NCI-H1105 treated with DMSO at 0.1 percent for 48 hours (cell line): ENCODE results near the gene TMEM243.
"Not testable (repeated sequence)": the region's sequence is repeated elsewhere in the genome, so short reads cannot be mapped to it uniquely, and the experiment has no call there.

Experiments
- DNase-seq: peaks from one replicate; lab custom pipeline; 2025; lab: John Stamatoyannopoulos, UW

The TMEM243 gene

DNA sequence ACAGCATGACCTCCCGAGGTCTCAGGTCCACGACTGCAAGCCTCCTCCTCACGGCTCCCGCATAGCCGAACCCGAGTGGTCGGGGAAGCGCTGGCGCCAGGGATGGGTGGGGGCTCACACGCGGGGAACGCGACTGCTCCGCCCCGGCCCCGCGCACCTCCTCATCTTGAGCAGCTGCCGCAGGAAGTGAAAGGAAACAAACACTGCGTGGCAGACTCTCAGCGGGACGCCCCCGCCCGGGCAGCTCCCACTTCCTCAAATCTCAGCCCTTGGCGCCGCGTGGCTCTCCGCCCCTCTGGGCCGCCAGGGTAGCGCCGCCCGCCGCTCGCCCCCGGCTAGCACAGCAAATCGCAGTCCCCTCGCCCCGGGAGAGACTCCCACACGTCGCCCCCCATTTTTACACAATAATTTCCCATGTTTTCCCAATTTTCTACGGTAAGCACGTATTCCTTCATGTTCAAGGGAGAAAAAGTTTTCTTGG lies at the start of gene TMEM243:
TMEM243 (minus strand) TSS at position 188 of the 481 bp plus-strand sequence. CDS start 229 bp downstream, outside the sequence.
- DNase-seq, result peak; percentile 40

GRCh38 chr7:87267239-87267900 lies 47.8 kb upstream of the TMEM243 start:
- no peak for DNase-seq

DNA sequence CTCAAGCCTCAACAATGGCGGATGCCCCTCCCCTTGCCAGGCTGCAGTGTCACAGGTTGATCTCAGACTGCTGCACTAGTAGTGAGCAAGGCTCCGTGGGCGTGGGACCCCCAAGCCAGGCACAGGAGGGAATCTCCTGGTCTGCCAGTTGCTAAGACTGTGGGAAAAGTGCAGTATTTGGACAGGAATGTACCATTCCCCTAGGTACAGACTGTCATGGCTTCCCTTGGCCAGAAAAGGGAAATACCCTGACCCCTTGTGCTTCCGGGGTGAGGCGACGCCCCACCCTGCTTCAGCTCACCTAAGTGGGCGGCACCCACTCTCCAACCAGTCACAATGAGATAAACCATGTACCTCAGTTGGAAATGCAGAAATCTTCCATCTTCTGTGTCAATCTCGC lies 44.0 kb upstream of the TMEM243 start:
- no peak for DNase-seq

DNA sequence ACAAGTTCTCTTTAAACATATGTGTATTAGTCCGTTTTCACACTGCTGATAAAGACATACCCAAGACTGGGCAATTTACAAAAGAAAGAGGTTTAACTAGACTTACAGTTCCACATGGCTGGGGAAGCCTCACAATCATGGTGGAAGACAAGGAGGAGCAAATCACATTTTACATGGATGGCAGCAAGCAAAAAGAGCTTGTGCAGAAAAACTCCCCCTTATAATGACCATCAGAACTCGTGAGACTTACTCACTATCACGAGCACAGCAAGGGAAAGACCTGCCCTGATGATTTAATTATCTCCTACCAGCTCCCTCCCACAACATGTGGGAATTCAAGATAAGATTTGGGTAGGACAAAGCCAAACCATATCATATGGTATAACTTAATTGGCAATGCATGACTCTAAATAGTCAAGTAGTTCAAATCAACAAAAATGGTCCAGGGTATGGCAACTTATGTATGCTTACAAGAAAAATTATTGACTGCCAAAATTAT lies 34.1 kb upstream of the TMEM243 start:
- DNase-seq, result no peak

DNA sequence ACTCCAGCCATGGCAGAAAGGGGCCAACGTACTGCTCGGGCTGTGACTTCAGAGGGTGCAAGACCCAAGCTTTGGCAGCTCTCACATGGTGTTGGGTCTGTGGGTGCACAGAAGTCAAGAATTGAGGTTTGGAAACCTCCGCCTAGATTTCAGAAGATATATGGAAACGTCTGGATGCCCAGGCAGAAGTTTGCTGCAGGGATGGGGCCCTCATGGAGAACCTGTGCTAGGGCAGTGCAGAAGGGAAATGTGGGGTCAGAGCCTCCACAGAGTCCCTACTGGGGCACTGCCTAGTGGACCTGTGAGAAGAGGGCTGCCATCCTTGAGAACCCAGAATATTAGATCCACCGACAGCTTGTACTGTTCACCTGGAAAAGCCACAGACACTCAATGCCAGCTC lies 26.1 kb upstream of the TMEM243 start:
- DNase-seq, result not testable (repeated sequence)

GRCh38 chr7:87238464-87239051 lies 19.0 kb upstream of the TMEM243 start:
- DNase-seq, result not testable (repeated sequence)

GRCh38 chr7:87234949-87235348 lies 15.4 kb upstream of the TMEM243 start:
- no peak for DNase-seq

- DNase-seq, result no peak
Observed at GRCh38 chr7:87231711-87232110, 12.2 kb upstream of the TMEM243 start.

DNA sequence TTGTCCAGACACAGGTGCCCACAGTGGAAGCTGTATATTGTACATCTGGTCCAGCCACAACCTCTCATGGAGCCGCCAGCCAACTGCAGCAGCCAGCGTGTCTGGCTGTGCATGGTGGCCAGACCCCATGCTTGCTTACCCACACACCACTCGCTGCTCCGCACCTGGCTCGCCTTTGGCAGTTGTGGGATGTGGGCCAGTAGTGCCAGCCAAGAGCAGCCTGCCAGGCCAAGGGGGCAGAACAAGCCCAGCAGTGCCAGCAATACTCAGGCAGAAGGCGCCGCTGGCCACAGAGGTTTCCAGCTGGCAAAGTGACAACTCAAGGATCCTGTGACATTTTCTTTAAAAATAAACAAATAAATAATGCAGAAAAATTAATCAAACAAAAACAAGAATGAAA lies 11.7 kb upstream of the TMEM243 start:
- peak; percentile 79 for DNase-seq

DNA sequence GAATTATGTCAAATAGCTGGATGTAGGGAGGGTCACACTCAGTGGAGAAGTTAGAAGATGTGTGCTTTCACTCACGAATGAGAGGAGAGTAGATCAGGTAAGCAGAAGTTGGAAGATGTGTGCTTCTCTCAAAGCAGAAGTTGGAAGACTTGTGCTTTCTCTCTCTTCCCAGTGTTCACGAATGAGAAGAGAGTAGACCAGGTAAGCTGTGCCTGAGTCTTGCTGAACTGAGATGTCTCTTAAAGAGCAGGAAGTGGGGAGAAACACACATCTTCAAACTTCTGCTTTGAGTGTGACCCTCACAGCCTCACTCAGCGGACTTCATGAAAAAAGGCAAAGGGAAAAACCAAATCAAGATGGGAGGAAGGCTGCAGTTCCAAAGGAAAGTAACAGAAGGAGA lies 7.0 kb upstream of the TMEM243 start:
- DNase-seq, result no peak

DNA sequence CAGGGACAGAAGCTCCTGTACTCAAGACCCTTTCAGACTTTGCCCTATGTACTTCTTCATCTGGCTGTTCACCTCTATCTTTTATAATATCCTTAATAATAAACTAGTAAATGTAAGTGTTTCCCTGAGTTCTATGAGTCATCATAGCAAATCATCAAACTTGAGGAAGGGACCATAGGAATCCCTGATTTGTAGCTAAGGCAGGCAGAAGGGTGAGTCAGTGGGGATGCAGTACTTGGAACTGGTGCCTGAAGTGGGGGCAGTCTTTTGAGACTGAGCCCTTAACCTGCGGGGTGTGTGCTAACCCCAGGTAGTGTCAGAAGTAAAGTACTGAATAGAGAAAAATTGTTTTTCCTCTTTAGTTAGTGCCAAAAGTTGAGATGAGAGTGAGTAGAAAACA lies 6.2 kb upstream of the TMEM243 start:
- no peak for DNase-seq

DNA sequence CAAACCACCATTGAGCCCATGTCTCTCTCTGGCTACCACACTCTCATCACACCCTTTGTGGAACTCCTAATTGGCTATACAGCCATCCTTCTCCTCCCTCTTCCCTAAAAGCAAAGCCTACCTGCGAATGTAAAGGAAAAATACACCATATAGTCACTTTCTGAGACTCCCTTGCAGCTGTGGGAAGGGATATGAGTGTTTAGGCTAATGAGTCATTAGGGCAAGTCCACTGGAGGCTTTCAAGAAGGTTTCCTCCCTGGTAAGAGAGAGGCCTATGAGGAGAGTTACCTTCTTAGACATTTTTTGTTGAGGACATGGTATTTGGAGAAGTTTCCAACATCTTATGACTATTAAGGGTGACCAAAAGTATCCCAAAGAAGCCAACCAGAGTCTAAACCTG lies 4.1 kb upstream of the TMEM243 start:
- DNase-seq, result no peak

DNA sequence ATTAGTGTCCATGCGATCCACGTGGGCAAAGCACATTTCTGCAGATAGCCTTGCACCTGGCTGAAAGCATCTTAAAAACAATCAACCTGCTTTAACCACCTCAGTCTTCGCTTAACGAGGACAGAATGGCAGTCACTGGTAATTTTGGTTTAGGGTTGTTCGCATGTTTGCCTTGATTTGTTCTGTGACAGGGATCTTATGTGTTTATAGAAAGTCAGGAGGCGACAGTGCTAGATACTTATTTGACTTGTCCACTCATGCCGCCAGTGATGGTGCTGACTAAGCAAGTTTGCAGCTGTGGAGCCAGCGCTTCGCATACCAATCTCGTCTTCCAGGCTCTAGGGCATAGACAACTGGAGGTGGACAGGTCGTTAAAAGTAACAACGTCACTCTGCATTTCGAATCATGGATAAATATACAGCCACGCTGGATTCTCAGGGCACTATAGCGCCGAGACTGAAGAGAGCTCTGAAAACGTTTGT lies 1.2 kb upstream of the TMEM243 start:
- peak; percentile 48 for DNase-seq

GRCh38 chr7:87220026-87220733 lies 648 bp upstream of the TMEM243 start:
- DNase-seq, result peak; percentile 83

GRCh38 chr7:87218796-87219544 lies 562 bp downstream of the TMEM243 start:
- no peak for DNase-seq

GRCh38 chr7:87217983-87218653 lies 1.4 kb downstream of the TMEM243 start:
- DNase-seq, result no peak

GRCh38 chr7:87216701-87217508 lies 2.6 kb downstream of the TMEM243 start:
- no peak for DNase-seq

DNA sequence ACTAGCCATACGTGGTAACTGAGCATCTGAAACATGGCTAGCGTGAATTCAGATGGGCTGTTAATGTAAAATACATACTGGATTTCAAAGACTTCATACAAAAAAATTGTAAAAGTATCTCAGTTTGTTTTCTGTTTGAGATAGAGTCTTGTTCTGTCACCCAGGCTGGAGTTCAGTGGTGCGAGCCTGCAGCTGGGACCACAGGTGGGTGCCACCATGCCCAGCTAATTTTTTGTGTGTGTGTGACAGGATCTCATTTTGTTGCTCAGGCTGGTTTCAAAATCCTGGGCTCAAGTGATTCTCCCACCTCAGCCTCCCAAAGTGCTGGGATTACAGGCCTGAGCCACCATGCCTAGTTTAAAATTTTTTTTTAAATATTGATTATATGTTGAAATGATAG lies 4.5 kb downstream of the TMEM243 start:
- no peak for DNase-seq

DNA sequence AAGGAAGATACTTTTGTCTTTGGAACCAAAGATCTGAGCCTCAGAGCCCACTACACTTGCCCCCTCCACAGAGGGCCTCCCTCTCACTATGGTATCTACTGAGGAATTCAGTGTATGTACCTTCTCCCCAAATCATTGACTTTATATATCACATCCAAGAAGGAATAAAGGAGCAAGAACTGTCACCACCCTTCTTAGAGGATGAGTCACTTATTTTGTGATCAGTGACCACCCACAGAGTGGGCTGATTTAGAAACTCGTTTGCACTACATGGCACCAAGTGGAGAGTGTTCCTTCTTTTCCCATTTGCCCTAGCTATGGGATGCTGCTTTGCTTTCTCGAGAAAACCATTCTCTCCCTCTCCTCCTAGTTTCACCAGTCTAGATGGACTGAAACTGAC lies 5.7 kb downstream of the TMEM243 start:
- DNase-seq, result no peak

DNA sequence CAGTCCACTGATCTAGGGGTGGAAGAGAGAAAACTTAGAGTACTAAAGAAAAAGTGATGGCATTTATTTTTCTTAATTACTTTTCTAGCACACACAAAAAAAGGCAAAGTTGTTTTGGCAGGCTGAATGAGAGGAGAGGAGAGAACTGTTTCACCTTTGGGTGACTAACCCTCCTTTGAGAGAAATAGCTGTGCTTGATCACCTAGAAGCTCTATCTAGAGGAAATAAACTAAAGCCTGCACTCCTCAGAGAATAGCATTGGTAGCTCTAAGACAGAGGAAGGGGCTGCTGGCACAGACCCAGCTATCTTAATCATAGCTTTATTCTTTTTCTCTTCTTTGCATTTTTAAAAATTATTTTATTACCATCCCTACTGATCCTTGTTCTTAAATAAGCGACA lies 6.3 kb downstream of the TMEM243 start:
- no peak for DNase-seq

- no peak for DNase-seq
Observed at GRCh38 chr7:87212498-87212897, 7.0 kb downstream of the TMEM243 start.
